Upper lobe of left lung (tissue), 6 donors: ENCODE results near the gene EML2. TPM values are rescaled to one million over a fixed set of nuclear protein-coding genes. Genes with fewer than 3 reads are reported as not detected.

ENCODE experiments used
- ATAC-seq, 2 donors: fragments of 200-7000 bp; cut with Tn5 transposase; one replicate each; pipeline ENCODE4 v1.9.1; 2022; ENCODE audit warnings: mild to moderate bottlenecking in 2 of 2, moderate library complexity in 2 of 2; ENCODE audit not compliant: low FRiP score in 2 of 2
- DNase-seq, 2 donors: peaks; one replicate each; pipeline ENCODE4 v3.0.0-alpha.2; 2019 to 2020
- H3K27ac ChIP-seq, 4 donors: fragments of 200-600 bp; sonication (generic); one replicate each; pipeline ENCODE4 v1.5.1; 2016 to 2019
- H3K27me3 ChIP-seq, 4 donors: fragments of 200-600 bp; sonication (generic); one replicate each; pipeline ENCODE4 v1.5.1; 2017 to 2019
- H3K36me3 ChIP-seq, 4 donors: fragments of 200-600 bp; sonication (generic); one replicate each; pipeline ENCODE4 v1.5.1; 2016 to 2019
- H3K4me1 ChIP-seq, 4 donors: fragments of 200-600 bp; sonication (generic); one replicate each; pipeline ENCODE4 v1.5.1; 2018 to 2019
- H3K4me3 ChIP-seq, 4 donors: fragments of 200-600 bp; sonication (generic); one replicate each; pipeline ENCODE4 v1.5.1; 2017 to 2019; ENCODE audit warnings: mild to moderate bottlenecking in 2 of 4, moderate library complexity in 1 of 4
- H3K9me3 ChIP-seq, 4 donors: fragments of 200-600 bp; sonication (generic); one replicate each; pipeline ENCODE4 v1.5.1; 2018 to 2019
- EP300 ChIP-seq, 4 donors: sonication (generic); formaldehyde crosslinking; IDR thresholded peaks; one replicate each; pipeline ENCODE4 v1.5.1; 2017; ENCODE audit warnings: antibody characterized with exemption in 4 of 4, control low read depth in 2 of 4
- POLR2A ChIP-seq, 4 donors: fragments of 450-650 bp; IDR thresholded peaks; one replicate each; pipeline ENCODE4 v1.5.1; 2016 to 2017; ENCODE audit warnings: antibody characterized with exemption in 4 of 4, mild to moderate bottlenecking in 2 of 4
- POLR2AphosphoS5 ChIP-seq, 2 donors: sonication (generic); formaldehyde crosslinking; IDR thresholded peaks; one replicate each; pipeline ENCODE4 v1.5.1; 2017; ENCODE audit warnings: antibody characterized with exemption in 2 of 2
- WGBS, 2 donors: methylation state at CpG; one replicate each; pipeline ENCODE4 v1.1.5; 2017 to 2018; 5-methylcytosine and 5-hydroxymethylcytosine counted together
- total RNA-seq, 6 donors: library from RNA; depleted of rRNA in 4 of 6; stranded (reverse); fragments of >200 nt in 4 of 6; gene quantifications; one replicate each; pipeline versions ENCODE4 v1.1.0 to v1.2.1, GENCODE V29; 2016 to 2021
- TF ChIP-seq, protein P1 (sequence below), 6 experiments: fragments of 450-650 bp in 4 of 6; fragments of 200-600 bp in 2 of 6; sonication (generic) in 2 of 6; IDR thresholded peaks; one replicate each; pipeline ENCODE4 v1.5.1; 2016 to 2019; ENCODE audit warnings: antibody characterized with exemption in 6 of 6
- donor health status: DM: no; HTN: no; CAD: no; lungs with moderate emphysema.
- donor health status: DM: no; HTN: yes; CAD: no; lungs with severe emphysema.

EML2 gene
- total RNA-seq, 6 donors from 2014 or later, result 34.1 to 70.2 (median 48.2) TPM

DNA sequence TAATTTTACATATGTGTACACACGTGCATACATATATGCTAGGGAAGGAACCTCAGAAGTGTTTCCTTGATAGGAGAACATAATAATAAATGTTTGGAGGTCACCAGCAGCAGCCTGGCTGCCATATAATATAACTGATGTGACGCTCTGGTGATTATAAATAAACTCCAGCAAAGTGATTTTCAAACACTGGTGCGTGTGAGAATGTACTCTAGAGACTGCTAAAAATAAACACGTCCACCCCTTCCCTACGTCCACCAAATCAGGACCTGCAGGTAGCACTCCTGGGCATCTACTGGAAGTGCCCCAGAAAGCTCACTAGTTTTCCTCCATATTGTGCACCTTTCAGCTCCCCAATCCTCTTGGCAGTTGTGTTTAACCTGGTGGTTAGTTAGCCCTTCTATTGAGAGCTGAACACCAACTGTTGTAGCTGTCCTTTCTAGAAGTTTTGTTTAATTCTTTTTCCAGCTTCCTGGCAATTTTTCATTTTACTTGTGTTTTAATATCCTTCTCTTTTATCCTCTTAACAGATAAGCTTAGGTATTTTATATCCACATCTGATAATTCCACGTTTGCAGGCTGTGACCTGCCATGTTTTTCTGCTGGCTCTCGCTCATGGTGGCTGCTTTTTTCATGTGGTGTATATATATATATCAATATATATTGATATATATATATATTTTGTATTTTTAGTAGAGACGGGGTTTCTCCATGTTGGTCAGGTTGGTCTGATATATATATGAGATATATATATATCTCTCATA is 67.6 kb downstream of the EML2 start:
- WGBS, 2 donors, result 86 to 93% methylated on average over 8 of the region's 8 CpGs
- Histone ChIP-seq H3K27me3 (no peaks in the 10 kb centered on the region), H3K4me1 (peaks cover 0 to under 1% (median under 1%) of the 10 kb centered on the region in 4 donors), H3K4me3 (no peak overlapping the region), H3K27ac (no peak overlapping the region), H3K9me3 (no peaks in the 10 kb centered on the region), H3K36me3 (no peaks in the 10 kb centered on the region)
- TF ChIP-seq POLR2A (IDR thresholded peaks at IDR 0.05) (no peak), EP300 (IDR thresholded peaks at IDR 0.05) (no peak), POLR2AphosphoS5 (IDR thresholded peaks at IDR 0.05) (no peak)
- TF ChIP-seq, protein P1, sequence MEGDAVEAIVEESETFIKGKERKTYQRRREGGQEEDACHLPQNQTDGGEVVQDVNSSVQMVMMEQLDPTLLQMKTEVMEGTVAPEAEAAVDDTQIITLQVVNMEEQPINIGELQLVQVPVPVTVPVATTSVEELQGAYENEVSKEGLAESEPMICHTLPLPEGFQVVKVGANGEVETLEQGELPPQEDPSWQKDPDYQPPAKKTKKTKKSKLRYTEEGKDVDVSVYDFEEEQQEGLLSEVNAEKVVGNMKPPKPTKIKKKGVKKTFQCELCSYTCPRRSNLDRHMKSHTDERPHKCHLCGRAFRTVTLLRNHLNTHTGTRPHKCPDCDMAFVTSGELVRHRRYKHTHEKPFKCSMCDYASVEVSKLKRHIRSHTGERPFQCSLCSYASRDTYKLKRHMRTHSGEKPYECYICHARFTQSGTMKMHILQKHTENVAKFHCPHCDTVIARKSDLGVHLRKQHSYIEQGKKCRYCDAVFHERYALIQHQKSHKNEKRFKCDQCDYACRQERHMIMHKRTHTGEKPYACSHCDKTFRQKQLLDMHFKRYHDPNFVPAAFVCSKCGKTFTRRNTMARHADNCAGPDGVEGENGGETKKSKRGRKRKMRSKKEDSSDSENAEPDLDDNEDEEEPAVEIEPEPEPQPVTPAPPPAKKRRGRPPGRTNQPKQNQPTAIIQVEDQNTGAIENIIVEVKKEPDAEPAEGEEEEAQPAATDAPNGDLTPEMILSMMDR (IDR thresholded peaks at IDR 0.05), result no peak
- DNase-seq (no peak), ATAC-seq (no peak)

DNA sequence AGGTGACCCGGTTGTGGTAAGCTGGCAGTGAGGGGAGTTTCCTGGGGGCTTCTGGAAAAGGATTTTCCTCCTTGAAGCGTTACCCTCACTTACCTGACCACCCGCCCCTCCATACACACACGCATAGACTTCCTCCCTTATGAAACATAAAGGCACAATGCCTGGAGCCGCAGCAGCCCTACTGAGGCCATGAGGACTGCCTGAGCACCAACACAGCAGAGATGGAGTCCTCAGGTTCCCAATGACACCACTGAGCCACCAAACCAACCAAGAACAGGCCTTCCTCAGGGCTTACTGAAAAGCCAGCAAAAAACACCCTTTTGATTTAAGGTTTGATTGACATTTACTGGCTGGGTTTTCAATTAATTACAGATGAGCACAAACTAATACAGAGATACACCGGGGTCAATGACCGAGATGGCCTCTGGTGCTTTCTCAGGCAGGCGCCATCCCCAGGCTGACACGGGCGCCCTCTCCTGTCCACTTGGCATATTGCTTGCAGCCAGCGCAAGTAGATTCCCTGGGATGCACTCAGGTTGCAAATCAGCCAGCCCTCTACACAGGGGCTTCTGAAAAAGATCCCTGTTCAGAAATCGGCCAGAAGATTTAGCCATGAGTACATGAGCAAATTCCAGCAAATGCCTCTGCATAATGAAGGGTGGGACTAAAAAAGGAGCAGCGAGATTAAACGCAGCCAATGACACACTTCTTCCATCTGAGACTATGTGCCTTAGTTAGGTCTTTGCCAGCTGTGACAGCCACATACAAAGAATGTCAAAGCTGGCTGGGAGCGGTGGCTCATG is 69.4 kb downstream of the EML2 start:
- H3K27ac ChIP-seq, result no peak overlapping the region
- H3K27me3 ChIP-seq, result no peaks in the 10 kb centered on the region
- DNase-seq (peak in 1 of 2 donors; percentile 72), ATAC-seq (peak; percentile 53 to 84)
- no peaks in the 10 kb centered on the region for H3K4me1 ChIP-seq
- no peaks in the 10 kb centered on the region for H3K36me3 ChIP-seq
- no peak for TF ChIP-seq POLR2A (IDR thresholded peaks at IDR 0.05)
- TF ChIP-seq, protein P1 (IDR thresholded peaks at IDR 0.05), result peak; percentile 62 to 74 (median 68)
- no peak for TF ChIP-seq EP300 (IDR thresholded peaks at IDR 0.05)
- no peak for TF ChIP-seq POLR2AphosphoS5 (IDR thresholded peaks at IDR 0.05)
- no peaks in the 10 kb centered on the region for H3K9me3 ChIP-seq
- no peak overlapping the region for H3K4me3 ChIP-seq
- WGBS, 2 donors, result 62 to 67% methylated on average over 10 to 15 of the region's 15 CpGs

DNA sequence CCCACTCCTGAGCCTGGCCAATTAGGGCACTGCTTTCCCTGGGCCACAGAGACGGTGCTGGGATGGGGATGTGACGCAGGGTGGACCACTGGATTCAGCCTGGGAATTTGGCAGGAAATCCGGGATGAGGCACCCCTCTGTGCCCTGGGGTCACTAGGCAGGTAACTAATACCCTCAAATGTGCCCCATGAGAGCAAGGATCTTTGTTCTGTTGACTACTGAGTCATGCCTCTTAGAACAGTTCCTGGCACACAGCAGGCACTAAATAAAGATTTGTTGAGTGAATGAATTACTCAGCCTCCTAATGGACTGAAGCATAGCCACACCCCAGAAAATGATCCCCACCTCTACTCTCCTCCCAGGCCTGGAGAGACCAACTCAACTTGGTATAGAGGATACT is 70.5 kb downstream of the EML2 start:
- H3K27me3 ChIP-seq, result no peaks in the 10 kb centered on the region
- no peaks in the 10 kb centered on the region for H3K4me1 ChIP-seq
- no peak overlapping the region for H3K4me3 ChIP-seq
- no peak overlapping the region for H3K27ac ChIP-seq
- TF ChIP-seq EP300 (IDR thresholded peaks at IDR 0.05) (no peak), POLR2AphosphoS5 (IDR thresholded peaks at IDR 0.05) (no peak)
- TF ChIP-seq, protein P1 (IDR thresholded peaks at IDR 0.05), result no peak
- H3K36me3 ChIP-seq, result no peaks in the 10 kb centered on the region
- ATAC-seq, result peak; percentile 26 to 89
- 89 to 100% methylated on average over 3 of the region's 3 CpGs for WGBS, 2 donors
- no peak for DNase-seq
- H3K9me3 ChIP-seq, result no peaks in the 10 kb centered on the region

DNA sequence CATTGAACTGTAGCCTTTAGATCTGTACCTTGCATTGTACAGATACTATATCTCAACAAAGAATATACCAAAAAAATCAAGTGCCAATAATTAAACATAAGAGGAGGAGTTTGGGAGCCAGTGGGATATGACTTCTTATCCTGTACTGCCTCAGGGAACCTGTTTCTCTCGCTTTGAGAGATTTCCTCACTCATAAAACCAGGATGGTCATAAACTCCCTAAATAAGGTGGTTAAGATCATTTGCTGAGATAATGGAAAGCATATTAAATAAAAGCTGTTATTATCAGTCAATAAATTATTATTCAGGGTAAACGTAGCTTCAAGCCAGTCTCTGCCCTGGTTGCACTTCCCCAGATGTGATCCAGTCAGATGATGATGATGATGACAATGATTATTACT is 71.6 kb downstream of the EML2 start:
- Histone ChIP-seq H3K27me3 (no peaks in the 10 kb centered on the region), H3K4me1 (no peaks in the 10 kb centered on the region), H3K4me3 (no peak overlapping the region), H3K27ac (no peak overlapping the region), H3K9me3 (no peaks in the 10 kb centered on the region), H3K36me3 (no peaks in the 10 kb centered on the region)
- ATAC-seq (no peak), DNase-seq (no peak)
- WGBS, 2 donors, result 87 to 93% methylated on average over 2 of the region's 2 CpGs
- TF ChIP-seq, protein P1 (IDR thresholded peaks at IDR 0.05), result no peak
- TF ChIP-seq POLR2AphosphoS5 (IDR thresholded peaks at IDR 0.05), result no peak
- no peak for TF ChIP-seq POLR2A (IDR thresholded peaks at IDR 0.05)
- TF ChIP-seq EP300 (IDR thresholded peaks at IDR 0.05), result no peak
